Measurements from ENCODE around the gene RIOX2. TPM values are rescaled to one million over a fixed set of nuclear protein-coding genes. Genes with fewer than 3 reads are reported as not detected.
"Not testable (repeated sequence)": the region's sequence is repeated elsewhere in the genome, so short reads cannot be mapped to it uniquely, and the experiment has no call there.

Gene RIOX2
- total RNA-seq, 1 donor from 2014 or later, result 40.3 TPM

- Histone ChIP-seq H3K4me3 (ENCODE audit: low read depth, low read length) (no peak overlapping the region), H3K36me3 (ENCODE audit: control insufficient read depth, insufficient read depth, low read length) (no peaks in the 10 kb centered on the region), H3K27me3 (ENCODE audit: control insufficient read depth, insufficient read depth, low read length) (no peaks in the 10 kb centered on the region)
- FAIRE-seq, result no peak
- DNase-seq (ENCODE audit: low read depth), result peak; percentile 86
- TF ChIP-seq, protein P1, sequence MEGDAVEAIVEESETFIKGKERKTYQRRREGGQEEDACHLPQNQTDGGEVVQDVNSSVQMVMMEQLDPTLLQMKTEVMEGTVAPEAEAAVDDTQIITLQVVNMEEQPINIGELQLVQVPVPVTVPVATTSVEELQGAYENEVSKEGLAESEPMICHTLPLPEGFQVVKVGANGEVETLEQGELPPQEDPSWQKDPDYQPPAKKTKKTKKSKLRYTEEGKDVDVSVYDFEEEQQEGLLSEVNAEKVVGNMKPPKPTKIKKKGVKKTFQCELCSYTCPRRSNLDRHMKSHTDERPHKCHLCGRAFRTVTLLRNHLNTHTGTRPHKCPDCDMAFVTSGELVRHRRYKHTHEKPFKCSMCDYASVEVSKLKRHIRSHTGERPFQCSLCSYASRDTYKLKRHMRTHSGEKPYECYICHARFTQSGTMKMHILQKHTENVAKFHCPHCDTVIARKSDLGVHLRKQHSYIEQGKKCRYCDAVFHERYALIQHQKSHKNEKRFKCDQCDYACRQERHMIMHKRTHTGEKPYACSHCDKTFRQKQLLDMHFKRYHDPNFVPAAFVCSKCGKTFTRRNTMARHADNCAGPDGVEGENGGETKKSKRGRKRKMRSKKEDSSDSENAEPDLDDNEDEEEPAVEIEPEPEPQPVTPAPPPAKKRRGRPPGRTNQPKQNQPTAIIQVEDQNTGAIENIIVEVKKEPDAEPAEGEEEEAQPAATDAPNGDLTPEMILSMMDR (IDR thresholded peaks at IDR 0.05; ENCODE audit: insufficient read depth, low read length, severe bottlenecking), result no peak
Measured at GRCh38 chr3:97917813-97918536, 54.3 kb downstream of the RIOX2 start.

DNA sequence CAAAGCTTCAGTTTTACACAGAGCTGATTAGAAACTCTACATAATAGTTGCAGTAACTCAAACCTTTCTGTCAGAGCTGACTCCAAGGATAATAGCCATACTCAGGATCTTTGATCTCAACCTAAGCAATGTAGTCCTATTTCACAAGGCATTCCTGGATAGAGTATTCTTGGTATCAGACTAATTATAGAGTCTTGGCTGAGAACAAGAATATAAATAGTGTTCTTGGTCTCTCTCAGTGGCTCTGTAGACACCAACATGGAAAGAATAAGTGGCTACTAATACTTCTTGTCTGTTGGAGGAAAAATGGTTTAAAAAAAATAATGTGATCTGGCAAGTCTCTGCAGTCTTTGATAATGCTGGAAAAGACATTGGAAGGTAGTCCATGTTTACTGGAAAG lies 55.7 kb downstream of the RIOX2 start:
- TF ChIP-seq, protein P1 (IDR thresholded peaks at IDR 0.05; ENCODE audit: insufficient read depth, low read length, severe bottlenecking), result no peak
- Histone ChIP-seq H3K27me3 (ENCODE audit: control insufficient read depth, insufficient read depth, low read length) (no peaks in the 10 kb centered on the region), H3K36me3 (ENCODE audit: control insufficient read depth, insufficient read depth, low read length) (no peaks in the 10 kb centered on the region), H3K4me3 (ENCODE audit: low read depth, low read length) (no peak overlapping the region)
- FAIRE-seq (no peak), DNase-seq (ENCODE audit: low read depth) (no peak)

DNA sequence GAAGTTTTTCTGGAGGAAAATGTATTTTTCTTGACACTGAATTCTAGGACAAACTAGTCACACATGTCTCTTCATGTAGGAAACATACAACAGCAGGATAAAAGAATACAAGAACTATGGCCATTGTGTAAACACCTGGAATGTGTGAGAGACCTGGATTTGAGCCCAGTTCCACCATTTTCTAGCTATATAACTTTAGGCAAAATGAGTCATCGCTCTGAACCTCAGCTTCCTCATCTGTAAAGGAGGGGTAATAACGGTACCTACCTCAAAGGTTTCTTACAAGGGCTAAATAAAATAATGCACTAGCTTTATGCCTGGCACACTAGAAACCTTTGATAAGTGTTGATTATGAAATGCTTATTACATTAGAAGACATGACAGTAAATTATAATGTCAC lies 57.8 kb downstream of the RIOX2 start:
- Histone ChIP-seq H3K4me3 (ENCODE audit: low read depth, low read length) (no peak overlapping the region), H3K36me3 (ENCODE audit: control insufficient read depth, insufficient read depth, low read length) (no peaks in the 10 kb centered on the region), H3K27me3 (ENCODE audit: control insufficient read depth, insufficient read depth, low read length) (no peaks in the 10 kb centered on the region)
- FAIRE-seq (no peak), DNase-seq (ENCODE audit: low read depth) (peak; percentile 96)
- TF ChIP-seq, protein P1 (IDR thresholded peaks at IDR 0.05; ENCODE audit: insufficient read depth, low read length, severe bottlenecking), result no peak

GRCh38 chr3:97911459-97911858 lies 60.8 kb downstream of the RIOX2 start:
- FAIRE-seq, result no peak

DNA sequence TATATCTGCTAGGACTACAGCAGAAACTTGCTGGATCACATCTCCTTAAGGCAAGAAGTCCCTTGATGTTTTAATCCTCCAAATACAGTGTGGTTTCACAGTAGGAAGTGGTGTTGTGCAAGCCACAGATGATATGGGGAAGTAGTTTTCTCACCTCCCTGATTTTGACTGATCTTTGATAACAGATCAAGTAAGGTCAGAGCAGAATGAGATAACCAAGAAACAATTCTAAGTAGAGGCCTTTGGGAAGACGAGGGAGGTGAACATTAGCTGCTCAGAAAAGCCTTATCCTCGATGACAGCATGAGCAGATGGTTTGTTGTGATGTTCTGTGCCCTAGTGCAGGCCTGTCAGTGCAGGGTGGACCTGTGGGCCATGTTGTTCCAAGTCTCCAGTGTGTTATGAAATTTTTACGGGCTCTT lies 61.3 kb downstream of the RIOX2 start:
- FAIRE-seq, result no peak
- no peaks in the 10 kb centered on the region for H3K36me3 ChIP-seq (ENCODE audit: control insufficient read depth, insufficient read depth, low read length)
- DNase-seq (ENCODE audit: low read depth), result peak; percentile 28
- TF ChIP-seq, protein P1 (IDR thresholded peaks at IDR 0.05; ENCODE audit: insufficient read depth, low read length, severe bottlenecking), result no peak
- H3K4me3 ChIP-seq (ENCODE audit: low read depth, low read length), result no peak overlapping the region
- no peaks in the 10 kb centered on the region for H3K27me3 ChIP-seq (ENCODE audit: control insufficient read depth, insufficient read depth, low read length)

More at GRCh38 chr3:97911459-97911858, 60.8 kb downstream of the RIOX2 start:
- TF ChIP-seq, protein P1 (IDR thresholded peaks at IDR 0.05; ENCODE audit: insufficient read depth, low read length, severe bottlenecking), result no peak
- Histone ChIP-seq H3K4me3 (ENCODE audit: low read depth, low read length) (no peak overlapping the region), H3K36me3 (ENCODE audit: control insufficient read depth, insufficient read depth, low read length) (no peaks in the 10 kb centered on the region), H3K27me3 (ENCODE audit: control insufficient read depth, insufficient read depth, low read length) (no peaks in the 10 kb centered on the region)
- no peak for DNase-seq (ENCODE audit: low read depth)

- H3K27me3 ChIP-seq (ENCODE audit: control insufficient read depth, insufficient read depth, low read length); H3K4me3 ChIP-seq (ENCODE audit: low read depth, low read length); H3K36me3 ChIP-seq (ENCODE audit: control insufficient read depth, insufficient read depth, low read length); FAIRE-seq; DNase-seq (ENCODE audit: low read depth): not testable (repeated sequence)
Measured at GRCh38 chr3:97910236-97910831, 61.9 kb downstream of the RIOX2 start.

GRCh38 chr3:97909830-97910229 lies 62.4 kb downstream of the RIOX2 start:
- not testable (repeated sequence) for H3K27me3 ChIP-seq (ENCODE audit: control insufficient read depth, insufficient read depth, low read length); H3K36me3 ChIP-seq (ENCODE audit: control insufficient read depth, insufficient read depth, low read length); FAIRE-seq; H3K4me3 ChIP-seq (ENCODE audit: low read depth, low read length); DNase-seq (ENCODE audit: low read depth)

Measured in bronchial epithelial cell (primary cell).